Heart right ventricle (tissue), 16 donors: Measurements from ENCODE around the gene NBDY. TPM values are rescaled to one million over a fixed set of nuclear protein-coding genes. Genes with fewer than 3 reads are reported as not detected.

ENCODE experiments used
- ATAC-seq, 8 donors: fragments of 200-7000 bp; cut with Tn5 transposase; one replicate each; pipeline ENCODE4 v1.9.1; 2020; ENCODE audit warnings: mild to moderate bottlenecking in 8 of 8, moderate library complexity in 8 of 8, moderate number of reproducible peaks in 1 of 8
- DNase-seq, 2 donors: peaks; one replicate each; pipeline ENCODE4 v3.0.0-alpha.2; 2020
- H3K27ac ChIP-seq, 10 donors: fragments of 200-600 bp; sonication (generic) in 2 of 10; one replicate each; pipeline versions ENCODE4 v1.5.0 to v1.8.0; 2020 to 2022; ENCODE audit warnings: mild to moderate bottlenecking in 3 of 10
- H3K27me3 ChIP-seq, 7 donors: fragments of 200-600 bp; one replicate each; pipeline ENCODE4 v1.8.0; 2021 to 2022; ENCODE audit warnings: mild to moderate bottlenecking in 2 of 7
- H3K36me3 ChIP-seq, 9 donors: fragments of 200-600 bp; sonication (generic) in 1 of 9; one replicate each; pipeline versions ENCODE4 v1.5.0 to v1.8.0; 2020 to 2022; ENCODE audit warnings: mild to moderate bottlenecking in 2 of 9
- H3K4me1 ChIP-seq, 9 donors: fragments of 200-600 bp; sonication (generic) in 1 of 9; one replicate each; pipeline versions ENCODE4 v1.5.0 to v1.8.0; 2020 to 2022; ENCODE audit warnings: mild to moderate bottlenecking in 4 of 9
- H3K4me3 ChIP-seq, 10 donors: fragments of 200-600 bp; sonication (generic) in 2 of 10; one replicate each; pipeline versions ENCODE4 v1.5.0 to v1.8.0; 2020 to 2022; ENCODE audit warnings: mild to moderate bottlenecking in 7 of 10, moderate library complexity in 2 of 10
- H3K9me3 ChIP-seq, 11 donors: fragments of 200-600 bp in 10 of 11; sonication (generic) in 2 of 11; one replicate each; pipeline versions ENCODE4 v1.5.0 to v1.8.0; 2013 to 2022; ENCODE audit warnings: mild to moderate bottlenecking in 2 of 11, control low read depth in 1 of 11, moderate library complexity in 1 of 11
- CTCF ChIP-seq, 9 donors: fragments of 200-600 bp; sonication (generic) in 2 of 9; IDR thresholded peaks; one replicate each; pipeline versions ENCODE4 v1.5.0 to v1.8.0; 2021 to 2022; ENCODE audit warnings: antibody characterized with exemption in 9 of 9, mild to moderate bottlenecking in 5 of 9, moderate library complexity in 1 of 9
- WGBS, 2 donors: extraction: QIAGEN DNeasy Blood & Tissue Kit; methylation state at CpG; one replicate each; pipeline ENCODE4 v1.1.7; 2013; ENCODE audit warnings: inconsistent platforms in 1 of 2; 5-methylcytosine and 5-hydroxymethylcytosine counted together
- intact Hi-C, 10 donors: fragments of 100-400 bp; cut with DNase I; formaldehyde crosslinking; loops; one replicate each; pipeline versions ENCODE4 v1.11.1 to v1.14.2; 2022
- polyA plus RNA-seq, 2 donors: library from polyadenylated mRNA; stranded (reverse); fragments of 200-250 nt; gene quantifications; one replicate each; pipeline ENCODE4 v1.2.3, GENCODE V29; 2013
- total RNA-seq, 10 donors: library from RNA; stranded (reverse); fragmentation: NEBNext Ultra II Directional in 3 of 10; extraction: Animal tissue kit (Norgen Biotek cat#: 25700) in 3 of 10; gene quantifications; one replicate each; pipeline versions ENCODE4 v1.2.1 to v1.2.4, GENCODE V29; 2021 to 2023
- donor health status: Arrhythmogenic right ventricular cardiomyopathy.
- donor health status: ischemic (EF 13 %, LVEDD 7.1; RV severe dilation, severe dysfunction).
- donor health status: healthy with polysubstance abuse.
- donor health status: DM: no; HTN: yes; CAD: no.
- donor health status: DM: no; HTN: no; CAD: no.
- donor health status: ischemic (EF 25% LVEDD 6.9; RV normal size, moderate dysfunction).
- donor health status: ischemic (EF 25% LVEDD 5.7; RV mildly dilated, moderate dysfunction).
- donor health status: healthy.
- donor health status: DM: yes; HTN: yes; CAD: no.
- donor health status: Ischemic cardiomyopathy.
- donor health status: ischemic (EF 35%, LVEDD 5.7; RV mildly dilated, moderate dysfunction).
- donor health status: nonischemic (EF 11% LVEDD 7.7; RV severe dilation, severe dysfunction).
- donor health status: DM: yes; HTN: yes; CAD: no.
- donor health status: PGD.
- donor health status: ischemic (EF 29% LVEDD 5.4; RV normal size, mild dysfunction).
- donor health status: nonischemic (EF 23%, LVEDD 6.1; RV moderate dilation, normal function).

Gene NBDY
- total and polyA plus RNA-seq, 12 donors, result 11.4 to 36.7 (median 25.7) TPM

GRCh38 chrX:56763556-56764152 lies 34.6 kb downstream of the NBDY start:
- TF ChIP-seq CTCF (IDR thresholded peaks at IDR 0.05), result peak in 2 of 9 donors; percentile 44 to 49
- 81 to 83% methylated on average over 9 to 10 of the region's 11 CpGs for WGBS, 2 donors
- Histone ChIP-seq H3K27me3 (peaks cover 0 to 3% (median 0%) of the 10 kb centered on the region in 7 donors), H3K9me3 (no peaks in the 10 kb centered on the region), H3K36me3 (peaks cover 0 to 9% (median 0%) of the 10 kb centered on the region in 9 donors), H3K4me1 (peaks cover 0 to 49% (median 17%) of the 10 kb centered on the region in 9 donors), H3K4me3 (peak overlapping the region in 4 of 10 donors; percentile 25 to 62 (median 47)), H3K27ac (peak overlapping the region in 3 of 10 donors; percentile 73 to 89 (median 86))
- ATAC-seq (peak in 3 of 8 donors; percentile 30 to 63 (median 58)), DNase-seq (no peak)
- intact Hi-C loops, result loop anchor here in 3 of 10 donors (10.0 kb wide), 3 partner anchors 211 to 361 kb away; partner anchors contain the start of gene SPIN2B (in 1 of the 3)

- Histone ChIP-seq H3K36me3 (peaks cover 0 to 9% (median 0%) of the 10 kb centered on the region in 9 donors), H3K4me3 (peak overlapping the region in 4 of 10 donors; percentile 25 to 62 (median 47)), H3K9me3 (no peaks in the 10 kb centered on the region), H3K27ac (peak overlapping the region in 7 of 10 donors; percentile 12 to 89 (median 58)), H3K4me1 (peaks cover 0 to 49% (median 17%) of the 10 kb centered on the region in 9 donors), H3K27me3 (no peaks in the 10 kb centered on the region)
- peak in 8 of 9 donors; percentile 27 to 69 (median 52) for TF ChIP-seq CTCF (IDR thresholded peaks at IDR 0.05)
- ATAC-seq (peak; percentile 32 to 76 (median 70)), DNase-seq (peak; percentile 21 to 58)
- WGBS, 2 donors, result 47 to 58% methylated on average over 20 of the region's 20 CpGs
- intact Hi-C loops, result loop anchor here in 3 of 10 donors (10.0 kb wide), 3 partner anchors 210 to 360 kb away; partner anchors contain the start of gene SPIN2B (in 1 of the 3)
Measured at GRCh38 chrX:56764153-56764974, 35.3 kb downstream of the NBDY start.

- Histone ChIP-seq H3K4me1 (peaks cover 0 to 49% (median 17%) of the 10 kb centered on the region in 9 donors), H3K27ac (peak overlapping the region in 8 of 10 donors; percentile 19 to 89 (median 50)), H3K36me3 (peaks cover 0 to 9% (median 0%) of the 10 kb centered on the region in 9 donors), H3K4me3 (peak overlapping the region in 1 of 10 donors; percentile 62), H3K27me3 (no peaks in the 10 kb centered on the region), H3K9me3 (no peaks in the 10 kb centered on the region)
- 46 to 70% methylated on average over 15 of the region's 15 CpGs for WGBS, 2 donors
- intact Hi-C loops, result loop anchor here in 3 of 10 donors (10.0 kb wide), 3 partner anchors 210 to 360 kb away; partner anchors contain the start of gene SPIN2B (in 1 of the 3)
- TF ChIP-seq CTCF (IDR thresholded peaks at IDR 0.05), result no peak
- ATAC-seq, result peak in 1 of 8 donors; percentile 17
- no peak for DNase-seq
Measured at GRCh38 chrX:56764975-56765791, 36.1 kb downstream of the NBDY start.
